Sigmoid colon (tissue), 4 donors: ENCODE data around the gene KDM4F.

Experiments
- EP300 ChIP-seq, 4 donors: sonication (generic); formaldehyde crosslinking; IDR thresholded peaks; one replicate each; pipeline ENCODE4 v1.6.1; 2017; ENCODE audit warnings: antibody characterized with exemption in 4 of 4
- POLR2A ChIP-seq, 2 donors: fragments of 450-650 bp; IDR thresholded peaks; one replicate each; pipeline ENCODE4 v1.6.1; 2016; ENCODE audit warnings: antibody characterized with exemption in 2 of 2, mild to moderate bottlenecking in 2 of 2, moderate library complexity in 2 of 2
- POLR2AphosphoS5 ChIP-seq, 4 donors: sonication (generic); formaldehyde crosslinking; IDR thresholded peaks; one replicate each; pipeline ENCODE4 v1.6.1; 2017; ENCODE audit warnings: antibody characterized with exemption in 4 of 4
- TF ChIP-seq, protein P1 (sequence below), 4 experiments: fragments of 450-650 bp in 3 of 4; fragments of 200-600 bp in 1 of 4; IDR thresholded peaks; one replicate each; pipeline ENCODE4 v1.5.1; 2016 to 2019; ENCODE audit warnings: antibody characterized with exemption in 4 of 4, mild to moderate bottlenecking in 3 of 4, moderate library complexity in 2 of 4

DNA sequence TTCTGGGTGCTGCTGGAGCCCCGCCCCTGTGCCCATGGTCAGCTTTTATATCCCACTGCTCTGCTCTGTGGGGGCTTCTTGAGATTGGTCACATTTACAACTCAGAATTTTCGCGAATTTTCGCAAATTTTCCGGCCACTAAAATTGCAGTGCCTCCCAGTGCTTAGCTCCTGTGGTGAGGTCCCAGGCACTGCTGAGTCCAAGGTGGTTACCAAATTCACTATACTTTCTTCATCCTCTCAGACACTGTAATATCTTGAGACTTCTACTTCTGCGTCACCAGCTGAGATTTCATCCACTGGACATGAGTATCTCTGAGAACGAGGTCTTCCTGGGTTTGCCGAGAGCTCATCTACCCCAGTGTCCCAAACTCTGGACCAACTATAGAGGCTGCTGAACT, 8.7 kb downstream of the KDM4F start:
- no peak for TF ChIP-seq POLR2AphosphoS5 (IDR thresholded peaks at IDR 0.05)
- TF ChIP-seq, protein P1, sequence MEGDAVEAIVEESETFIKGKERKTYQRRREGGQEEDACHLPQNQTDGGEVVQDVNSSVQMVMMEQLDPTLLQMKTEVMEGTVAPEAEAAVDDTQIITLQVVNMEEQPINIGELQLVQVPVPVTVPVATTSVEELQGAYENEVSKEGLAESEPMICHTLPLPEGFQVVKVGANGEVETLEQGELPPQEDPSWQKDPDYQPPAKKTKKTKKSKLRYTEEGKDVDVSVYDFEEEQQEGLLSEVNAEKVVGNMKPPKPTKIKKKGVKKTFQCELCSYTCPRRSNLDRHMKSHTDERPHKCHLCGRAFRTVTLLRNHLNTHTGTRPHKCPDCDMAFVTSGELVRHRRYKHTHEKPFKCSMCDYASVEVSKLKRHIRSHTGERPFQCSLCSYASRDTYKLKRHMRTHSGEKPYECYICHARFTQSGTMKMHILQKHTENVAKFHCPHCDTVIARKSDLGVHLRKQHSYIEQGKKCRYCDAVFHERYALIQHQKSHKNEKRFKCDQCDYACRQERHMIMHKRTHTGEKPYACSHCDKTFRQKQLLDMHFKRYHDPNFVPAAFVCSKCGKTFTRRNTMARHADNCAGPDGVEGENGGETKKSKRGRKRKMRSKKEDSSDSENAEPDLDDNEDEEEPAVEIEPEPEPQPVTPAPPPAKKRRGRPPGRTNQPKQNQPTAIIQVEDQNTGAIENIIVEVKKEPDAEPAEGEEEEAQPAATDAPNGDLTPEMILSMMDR (IDR thresholded peaks at IDR 0.05), result no peak
- no peak for TF ChIP-seq POLR2A (IDR thresholded peaks at IDR 0.05)
- TF ChIP-seq EP300 (IDR thresholded peaks at IDR 0.05), result no peak
